Osteocyte (in vitro differentiated cells): ENCODE measurements around the gene FGF23. TPM values are rescaled to one million over a fixed set of nuclear protein-coding genes. Genes with fewer than 3 reads are reported as not detected.

Source experiments
- DNase-seq: peaks from one replicate; pipeline ENCODE4 v3.0.0; 2021; ENCODE audit warnings: mixed read lengths; ENCODE audit not compliant: unreplicated experiment; ENCODE audit errors: extremely low spot score
- H3K27ac Mint-ChIP-seq: one replicate; pipeline ENCODE4 v1.8.0; 2021; ENCODE audit warnings: mild to moderate bottlenecking, mixed read lengths; ENCODE audit not compliant: unreplicated experiment
- H3K27me3 Mint-ChIP-seq: one replicate; pipeline ENCODE4 v1.8.0; 2021; ENCODE audit warnings: mixed read lengths; ENCODE audit not compliant: unreplicated experiment
- H3K36me3 Mint-ChIP-seq: one replicate; pipeline ENCODE4 v1.8.0; 2021; ENCODE audit warnings: mixed read lengths; ENCODE audit not compliant: unreplicated experiment
- H3K4me1 Mint-ChIP-seq: one replicate; pipeline ENCODE4 v1.8.0; 2021; ENCODE audit warnings: mixed read lengths; ENCODE audit not compliant: unreplicated experiment
- H3K4me3 Mint-ChIP-seq: one replicate; pipeline ENCODE4 v1.8.0; 2021; ENCODE audit warnings: mild to moderate bottlenecking, moderate library complexity, mixed read lengths; ENCODE audit not compliant: unreplicated experiment
- H3K9me3 Mint-ChIP-seq: one replicate; pipeline ENCODE4 v1.8.0; 2021; ENCODE audit warnings: mixed read lengths; ENCODE audit not compliant: unreplicated experiment
- CTCF ChIP-seq: fragments of 200-600 bp; sonication (generic); IDR thresholded peaks from 2 replicates; pipeline ENCODE4 v1.5.0; 2021; ENCODE audit warnings: antibody characterized with exemption, mild to moderate bottlenecking, moderate library complexity
- total RNA-seq: library from RNA; stranded (reverse); gene quantifications from 2 replicates; pipeline ENCODE4 v1.2.1, GENCODE V29; 2021

The FGF23 gene
- total RNA-seq, 1 donor from 2014 or later: not detected

- TF ChIP-seq CTCF: no peak
- H3K4me1 Mint-ChIP-seq: no peaks in the 10 kb centered on the region
- no peaks in the 10 kb centered on the region for H3K27me3 Mint-ChIP-seq
- no peak overlapping the region for H3K27ac Mint-ChIP-seq
- H3K9me3 Mint-ChIP-seq: peaks cover 14% of the 10 kb centered on the region
- peaks cover 19% of the 10 kb centered on the region for H3K36me3 Mint-ChIP-seq
- H3K4me3 Mint-ChIP-seq: no peak overlapping the region
- DNase-seq: no peak
Measured at GRCh38 chr12:4346931-4347330, 32.6 kb downstream of the FGF23 start.

- no peak for TF ChIP-seq CTCF
- H3K36me3 Mint-ChIP-seq: peaks cover 36% of the 10 kb centered on the region
- no peaks in the 10 kb centered on the region for H3K4me1 Mint-ChIP-seq
- DNase-seq: no peak
- H3K4me3 Mint-ChIP-seq: no peak overlapping the region
- no peaks in the 10 kb centered on the region for H3K27me3 Mint-ChIP-seq
- H3K9me3 Mint-ChIP-seq: no peaks in the 10 kb centered on the region
- H3K27ac Mint-ChIP-seq: no peak overlapping the region
Measured at GRCh38 chr12:4331842-4332241, 47.7 kb downstream of the FGF23 start.

- H3K27ac Mint-ChIP-seq: no peak overlapping the region
- DNase-seq: no peak
- H3K9me3 Mint-ChIP-seq: no peaks in the 10 kb centered on the region
- H3K4me3 Mint-ChIP-seq: no peak overlapping the region
- no peaks in the 10 kb centered on the region for H3K4me1 Mint-ChIP-seq
- TF ChIP-seq CTCF: no peak
- no peaks in the 10 kb centered on the region for H3K27me3 Mint-ChIP-seq
- peaks cover 30% of the 10 kb centered on the region for H3K36me3 Mint-ChIP-seq
Measured at GRCh38 chr12:4331221-4331620, 48.3 kb downstream of the FGF23 start.

GRCh38 chr12:4330203-4330602 is 49.3 kb downstream of the FGF23 start:
- no peaks in the 10 kb centered on the region for H3K27me3 Mint-ChIP-seq
- no peak overlapping the region for H3K4me3 Mint-ChIP-seq
- DNase-seq: no peak
- peaks cover 21% of the 10 kb centered on the region for H3K36me3 Mint-ChIP-seq
- no peaks in the 10 kb centered on the region for H3K4me1 Mint-ChIP-seq
- H3K27ac Mint-ChIP-seq: no peak overlapping the region
- no peaks in the 10 kb centered on the region for H3K9me3 Mint-ChIP-seq
- TF ChIP-seq CTCF: no peak

GRCh38 chr12:4327293-4327692 is 52.2 kb downstream of the FGF23 start:
- Mint-ChIP-seq H3K36me3 (peaks cover 12% of the 10 kb centered on the region), H3K27me3 (no peaks in the 10 kb centered on the region), H3K4me3 (no peak overlapping the region), H3K27ac (no peak overlapping the region), H3K4me1 (peaks cover 9% of the 10 kb centered on the region), H3K9me3 (no peaks in the 10 kb centered on the region)
- no peak for DNase-seq
- TF ChIP-seq CTCF: no peak
